AG09309 (cell line): ENCODE data around the gene SERPINB1.

ENCODE experiments used
- DNase-seq: peaks from one replicate; pipeline ENCODE4 v3.0.0-alpha.2; 2010; ENCODE audit warnings: low read depth
- H3K4me3 ChIP-seq: 2 replicates; pipeline ENCODE4 v1.5.1; 2011; ENCODE audit warnings: mild to moderate bottlenecking, low read depth, low read length, moderate library complexity; ENCODE audit not compliant: control insufficient read depth
- CTCF ChIP-seq: IDR thresholded peaks from 2 replicates; pipeline ENCODE4 v1.5.1; 2011; ENCODE audit warnings: mild to moderate bottlenecking, low read depth, low read length, inconsistent platforms; ENCODE audit not compliant: insufficient read depth, control insufficient read depth; ENCODE audit errors: missing control alignments

Gene SERPINB1

GRCh38 chr6:2838251-2838650, 3.4 kb downstream of the SERPINB1 start:
- no peak for DNase-seq
- H3K4me3 ChIP-seq: no peak overlapping the region
- no peak for TF ChIP-seq CTCF

- TF ChIP-seq CTCF: no peak
- no peak for DNase-seq
- no peak overlapping the region for H3K4me3 ChIP-seq
Measured at GRCh38 chr6:2834262-2834661, 7.4 kb downstream of the SERPINB1 start.

GRCh38 chr6:2831392-2831791, 10.3 kb downstream of the SERPINB1 start:
- DNase-seq: no peak
- TF ChIP-seq CTCF: no peak

GRCh38 chr6:2830183-2830582, 11.5 kb downstream of the SERPINB1 start:
- no peak overlapping the region for H3K4me3 ChIP-seq
- no peak for DNase-seq
- TF ChIP-seq CTCF: no peak

More at GRCh38 chr6:2831392-2831791, 10.3 kb downstream of the SERPINB1 start:
- H3K4me3 ChIP-seq: no peak overlapping the region

GRCh38 chr6:2829253-2829652, 12.4 kb downstream of the SERPINB1 start:
- DNase-seq: no peak
- no peak overlapping the region for H3K4me3 ChIP-seq
- no peak for TF ChIP-seq CTCF

GRCh38 chr6:2828629-2829028, 13.0 kb downstream of the SERPINB1 start:
- H3K4me3 ChIP-seq: no peak overlapping the region
- DNase-seq: no peak
- TF ChIP-seq CTCF: no peak

GRCh38 chr6:2827142-2827541, 14.5 kb downstream of the SERPINB1 start:
- TF ChIP-seq CTCF: no peak
- no peak overlapping the region for H3K4me3 ChIP-seq
- no peak for DNase-seq
